Mesendoderm (in vitro differentiated cells): Measurements from ENCODE around the gene PPEF1.

ENCODE experiments used
- DNase-seq: peaks from one replicate; pipeline ENCODE4 v3.0.0; 2013
- H2AK5ac ChIP-seq: 2 replicates; pipeline ENCODE4 v1.6.1; 2013; ENCODE audit warnings: low read length, inconsistent platforms
- H2BK120ac ChIP-seq: 2 replicates; pipeline ENCODE4 v1.6.1; 2013; ENCODE audit warnings: low read depth, mild to moderate bottlenecking, low read length, moderate library complexity, mixed read lengths
- H2BK15ac ChIP-seq: replicated peaks from 2 replicates; pipeline ENCODE4 v1.6.1; 2013; ENCODE audit warnings: low read depth, mild to moderate bottlenecking, moderate library complexity
- H2BK5ac ChIP-seq: 2 replicates; pipeline ENCODE4 v1.6.1; 2013; ENCODE audit warnings: low read length, inconsistent platforms
- H3K18ac ChIP-seq: 2 replicates; pipeline ENCODE4 v1.6.1; 2013; ENCODE audit warnings: mild to moderate bottlenecking, low read length, mixed read lengths
- H3K23ac ChIP-seq: one replicate; pipeline ENCODE4 v1.6.1; 2013; ENCODE audit warnings: low read length
- H3K27ac ChIP-seq: 2 replicates; pipeline ENCODE4 v1.5.1; 2013; ENCODE audit warnings: low read depth, mild to moderate bottlenecking, inconsistent platforms, low read length, moderate library complexity
- H3K27me3 ChIP-seq: 2 replicates; pipeline ENCODE4 v1.6.1; 2013; ENCODE audit warnings: low read length, control low read depth, mild to moderate bottlenecking, inconsistent platforms; ENCODE audit not compliant: insufficient read depth, poor library complexity
- H3K36me3 ChIP-seq: 2 replicates; pipeline ENCODE4 v1.6.1; 2013; ENCODE audit warnings: low read length, inconsistent platforms; ENCODE audit not compliant: control insufficient read depth, insufficient read depth
- H3K4ac ChIP-seq: one replicate; pipeline ENCODE4 v1.6.1; 2013; ENCODE audit warnings: low read depth, mild to moderate bottlenecking, low read length, moderate library complexity
- H3K4me1 ChIP-seq: 2 replicates; pipeline ENCODE4 v1.6.1; 2013; ENCODE audit warnings: low read depth, low read length, inconsistent platforms; ENCODE audit not compliant: control insufficient read depth
- H3K4me2 ChIP-seq: 2 replicates; pipeline ENCODE4 v1.6.1; 2013; ENCODE audit warnings: low read length
- H3K4me3 ChIP-seq: 2 replicates; pipeline ENCODE4 v1.5.1; 2013; ENCODE audit warnings: mild to moderate bottlenecking, low read length
- H3K56ac ChIP-seq: one replicate; pipeline ENCODE4 v1.6.1; 2013; ENCODE audit warnings: low read length
- H3K79me1 ChIP-seq: 2 replicates; pipeline ENCODE4 v1.6.1; 2013; ENCODE audit warnings: low read length, inconsistent platforms
- H3K79me2 ChIP-seq: 2 replicates; pipeline ENCODE4 v1.6.1; 2013; ENCODE audit warnings: mild to moderate bottlenecking, low read length; ENCODE audit not compliant: control insufficient read depth, insufficient read depth
- H3K9ac ChIP-seq: 2 replicates; pipeline ENCODE4 v1.6.1; 2013; ENCODE audit warnings: low read length, inconsistent platforms
- H4K5ac ChIP-seq: one replicate; pipeline ENCODE4 v1.6.1; 2013; ENCODE audit warnings: low read length
- H4K8ac ChIP-seq: one replicate; pipeline ENCODE4 v1.6.1; 2013; ENCODE audit warnings: low read depth, mild to moderate bottlenecking, control low read depth, low read length, moderate library complexity
- WGBS: extraction: QIAGEN DNeasy Blood & Tissue Kit; methylation state at CpG from one replicate; pipeline ENCODE4 v1.1.7; 2013; ENCODE audit warnings: low lambda C conversion rate, missing lambda C conversion rate; ENCODE audit not compliant: insufficient coverage; ENCODE audit errors: extremely low coverage; 5-methylcytosine and 5-hydroxymethylcytosine counted together

The PPEF1 gene

DNA sequence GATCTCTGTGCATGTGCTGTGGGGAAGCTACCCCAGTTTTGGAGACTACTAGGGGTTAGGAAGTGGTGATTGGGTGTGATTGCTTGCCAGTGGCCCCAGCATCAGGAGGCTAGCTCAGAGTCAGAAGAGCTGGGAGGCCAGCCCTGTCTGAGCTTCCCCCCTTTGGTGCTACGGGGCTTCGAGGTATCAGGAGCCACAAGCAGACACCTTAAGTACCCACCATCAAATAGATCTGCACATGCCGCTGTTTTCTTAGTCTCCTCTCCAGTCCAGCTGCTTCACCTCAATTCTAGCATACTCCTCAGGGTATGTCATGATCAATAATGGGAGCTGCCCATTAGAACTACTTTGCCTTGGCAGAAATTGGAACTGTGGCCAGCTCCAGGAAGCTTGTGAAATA lies 10.8 kb upstream of the PPEF1 start:
- WGBS = no CpG with 5 or more reads among the region's 3 CpGs
- no peaks in the 10 kb centered on the region for H3K79me1 ChIP-seq

DNA sequence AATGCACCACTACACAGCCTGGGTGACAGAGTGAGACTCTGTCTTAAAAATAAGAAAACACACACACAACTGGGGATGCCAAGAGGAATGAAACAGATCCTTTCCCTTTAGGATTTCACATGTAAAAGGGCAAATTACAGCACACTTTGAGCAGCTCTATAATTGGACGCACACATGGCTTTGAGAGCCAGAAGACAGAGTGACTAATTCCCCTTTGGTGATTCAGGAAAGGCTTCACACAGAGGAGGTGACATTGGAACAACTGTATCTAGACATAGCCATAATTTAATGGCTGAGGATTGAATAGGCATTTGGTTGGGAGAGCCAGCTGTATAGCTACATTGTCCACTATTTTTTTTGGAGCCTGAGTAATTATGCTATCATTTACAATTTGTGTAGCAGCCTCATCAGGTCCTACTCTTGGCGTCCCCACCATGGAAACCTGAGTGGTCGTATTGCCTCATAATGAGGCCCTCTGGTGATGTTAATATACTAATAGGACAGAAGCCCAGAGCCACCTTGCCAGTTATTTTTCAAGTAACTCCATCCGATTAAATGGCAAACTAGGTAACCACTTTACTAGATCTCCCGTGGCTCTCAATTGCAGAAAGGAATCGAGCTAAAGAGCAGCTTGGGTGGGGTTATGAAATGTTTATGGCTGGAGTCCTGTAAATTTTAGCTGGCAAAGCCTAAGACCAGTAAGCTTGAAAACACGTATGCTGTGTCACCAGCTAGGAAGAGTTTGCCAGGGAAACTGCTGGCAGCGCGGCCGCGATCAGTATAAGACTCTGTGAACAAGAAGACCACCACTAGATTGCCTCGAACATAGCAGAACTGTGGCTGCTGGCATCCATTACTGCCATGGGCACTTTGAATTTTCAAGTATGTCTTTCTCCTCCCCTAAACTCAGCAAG lies 8.5 kb upstream of the PPEF1 start:
- H2AK5ac ChIP-seq = no peak overlapping the region
- WGBS = no CpG with 5 or more reads among the region's 12 CpGs
- no peak overlapping the region for H2BK120ac ChIP-seq
- no peak overlapping the region for H2BK5ac ChIP-seq
- no peak for DNase-seq
- H3K23ac ChIP-seq = no peak overlapping the region
- no peak overlapping the region for H4K8ac ChIP-seq
- H3K79me1 ChIP-seq = no peaks in the 10 kb centered on the region
- no peaks in the 10 kb centered on the region for H3K27me3 ChIP-seq
- H3K4me1 ChIP-seq = no peaks in the 10 kb centered on the region
- H3K79me2 ChIP-seq = no peaks in the 10 kb centered on the region
- no peak overlapping the region for H3K4me3 ChIP-seq
- H3K18ac ChIP-seq = no peak overlapping the region
- H3K4me2 ChIP-seq = no peak overlapping the region
- H2BK15ac ChIP-seq = no peak overlapping the region
- no peak overlapping the region for H3K56ac ChIP-seq
- no peak overlapping the region for H4K5ac ChIP-seq
- H3K9ac ChIP-seq = no peak overlapping the region
- H3K36me3 ChIP-seq = no peaks in the 10 kb centered on the region
- H3K27ac ChIP-seq = no peak overlapping the region
- no peak overlapping the region for H3K4ac ChIP-seq

More for the DNA sequence above, 10.8 kb upstream of the PPEF1 start:
- H3K4me2 ChIP-seq = no peak overlapping the region
- no peak overlapping the region for H3K4ac ChIP-seq
- H3K56ac ChIP-seq = no peak overlapping the region
- no peak overlapping the region for H3K27ac ChIP-seq
- no peak overlapping the region for H3K18ac ChIP-seq
- no peaks in the 10 kb centered on the region for H3K79me2 ChIP-seq
- no peak overlapping the region for H3K9ac ChIP-seq
- no peak overlapping the region for H3K4me3 ChIP-seq
- H2BK15ac ChIP-seq = no peak overlapping the region
- DNase-seq = no peak
- H4K8ac ChIP-seq = no peak overlapping the region
- H4K5ac ChIP-seq = no peak overlapping the region
- H3K27me3 ChIP-seq = no peaks in the 10 kb centered on the region
- H3K4me1 ChIP-seq = no peaks in the 10 kb centered on the region
- no peak overlapping the region for H2AK5ac ChIP-seq
- H2BK5ac ChIP-seq = no peak overlapping the region
- no peaks in the 10 kb centered on the region for H3K36me3 ChIP-seq
- H2BK120ac ChIP-seq = no peak overlapping the region
- no peak overlapping the region for H3K23ac ChIP-seq

DNA sequence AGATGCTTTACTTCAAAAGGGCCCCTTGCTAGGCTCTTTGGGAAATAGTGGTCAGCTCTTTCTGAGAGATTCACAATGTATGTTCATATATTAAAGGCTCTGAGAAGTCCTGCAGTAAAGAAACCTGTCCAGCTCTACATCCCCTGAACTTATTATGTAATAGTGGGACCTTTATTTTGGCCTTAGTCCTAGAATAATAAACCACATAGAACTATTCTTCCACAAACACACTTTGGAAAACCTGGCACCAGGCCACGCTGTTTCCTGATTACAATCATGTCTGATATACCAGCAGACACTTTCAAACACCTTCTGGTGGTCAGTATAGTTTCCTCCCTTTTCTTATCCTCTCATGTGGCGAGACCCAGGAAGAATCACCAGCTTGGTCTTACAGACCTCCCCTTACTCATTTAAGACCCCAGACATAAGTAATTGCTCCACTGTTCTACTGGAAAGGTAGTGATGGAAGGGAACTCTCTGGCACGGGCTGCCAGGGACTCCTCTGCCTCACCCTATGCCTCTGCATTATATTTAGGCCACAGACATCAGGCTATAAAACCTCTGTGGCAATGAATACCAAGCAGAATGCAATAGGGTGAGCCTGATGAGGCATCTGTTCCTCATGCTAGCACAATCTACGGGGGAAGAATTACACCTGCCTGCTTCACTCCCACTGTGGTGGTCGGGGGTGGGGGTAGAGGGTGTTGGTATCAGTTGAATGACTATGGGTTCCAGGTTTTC lies 5.7 kb upstream of the PPEF1 start:
- H2BK5ac ChIP-seq = no peak overlapping the region
- H3K27ac ChIP-seq = no peak overlapping the region

DNA sequence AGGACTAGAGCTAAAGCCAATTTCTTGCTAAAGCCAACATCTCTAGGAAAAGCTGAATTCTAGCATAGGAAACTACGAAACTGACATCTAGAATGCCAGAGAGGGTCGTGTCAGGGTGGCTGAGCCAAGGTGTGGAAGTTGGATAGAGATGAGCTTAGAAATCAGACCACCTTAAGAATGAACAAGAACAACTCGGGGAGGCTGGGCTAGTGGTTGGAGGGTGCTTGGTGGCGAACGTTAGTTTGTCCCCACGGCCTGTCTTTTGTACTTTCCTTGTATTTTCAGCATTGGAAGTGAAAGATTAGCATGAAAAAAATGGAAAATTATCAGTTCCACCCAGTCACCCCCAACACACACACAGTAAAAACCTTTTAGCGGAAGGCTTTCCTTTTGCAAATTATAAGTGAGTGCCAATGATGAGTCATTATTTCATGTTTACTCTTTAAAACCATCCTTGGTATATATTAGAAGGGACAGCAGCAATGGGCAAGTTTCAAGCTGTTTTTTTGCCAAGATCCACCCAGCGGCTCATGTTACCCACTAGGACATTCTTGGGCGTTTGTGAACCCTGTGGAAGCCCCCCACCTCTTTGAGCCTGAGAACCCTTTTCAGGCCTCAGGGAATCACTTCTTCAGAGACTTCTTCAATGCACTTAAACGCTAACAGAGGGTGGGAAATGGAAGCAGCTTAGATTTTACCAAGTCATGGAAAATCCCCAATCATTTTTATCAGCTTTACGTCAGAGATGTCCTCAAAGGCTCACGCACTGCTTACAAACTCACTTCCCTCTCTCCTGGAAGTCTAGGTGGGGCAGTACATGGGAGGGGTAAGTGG lies 4.9 kb upstream of the PPEF1 start:
- no peak overlapping the region for H3K23ac ChIP-seq
- H3K36me3 ChIP-seq = no peaks in the 10 kb centered on the region
- DNase-seq = no peak
- no peak overlapping the region for H4K5ac ChIP-seq
- H3K18ac ChIP-seq = no peak overlapping the region
- no CpG with 5 or more reads among the region's 12 CpGs for WGBS
- no peak overlapping the region for H3K9ac ChIP-seq
- no peak overlapping the region for H3K4me2 ChIP-seq
- H2AK5ac ChIP-seq = no peak overlapping the region
- no peak overlapping the region for H2BK120ac ChIP-seq
- no peaks in the 10 kb centered on the region for H3K27me3 ChIP-seq
- no peak overlapping the region for H4K8ac ChIP-seq
- H3K27ac ChIP-seq = no peak overlapping the region
- no peak overlapping the region for H2BK5ac ChIP-seq
- no peak overlapping the region for H3K4ac ChIP-seq
- H3K4me3 ChIP-seq = no peak overlapping the region
- no peaks in the 10 kb centered on the region for H3K79me2 ChIP-seq
- no peak overlapping the region for H3K56ac ChIP-seq
- no peak overlapping the region for H2BK15ac ChIP-seq
- H3K79me1 ChIP-seq = no peaks in the 10 kb centered on the region
- H3K4me1 ChIP-seq = no peaks in the 10 kb centered on the region

More for the DNA sequence above, 5.7 kb upstream of the PPEF1 start:
- no peak overlapping the region for H3K4ac ChIP-seq
- no peak overlapping the region for H2BK15ac ChIP-seq
- H3K23ac ChIP-seq = no peak overlapping the region
- no peak overlapping the region for H3K4me3 ChIP-seq
- H3K79me1 ChIP-seq = no peaks in the 10 kb centered on the region
- H3K36me3 ChIP-seq = no peaks in the 10 kb centered on the region
- no peaks in the 10 kb centered on the region for H3K79me2 ChIP-seq
- no peak overlapping the region for H3K9ac ChIP-seq
- no peaks in the 10 kb centered on the region for H3K27me3 ChIP-seq
- no CpG with 5 or more reads among the region's 5 CpGs for WGBS
- no peaks in the 10 kb centered on the region for H3K4me1 ChIP-seq
- no peak overlapping the region for H4K8ac ChIP-seq
- H4K5ac ChIP-seq = no peak overlapping the region
- H3K18ac ChIP-seq = no peak overlapping the region
- no peak overlapping the region for H3K56ac ChIP-seq
- H2BK120ac ChIP-seq = no peak overlapping the region
- no peak overlapping the region for H2AK5ac ChIP-seq
- H3K4me2 ChIP-seq = no peak overlapping the region
- DNase-seq = no peak

DNA sequence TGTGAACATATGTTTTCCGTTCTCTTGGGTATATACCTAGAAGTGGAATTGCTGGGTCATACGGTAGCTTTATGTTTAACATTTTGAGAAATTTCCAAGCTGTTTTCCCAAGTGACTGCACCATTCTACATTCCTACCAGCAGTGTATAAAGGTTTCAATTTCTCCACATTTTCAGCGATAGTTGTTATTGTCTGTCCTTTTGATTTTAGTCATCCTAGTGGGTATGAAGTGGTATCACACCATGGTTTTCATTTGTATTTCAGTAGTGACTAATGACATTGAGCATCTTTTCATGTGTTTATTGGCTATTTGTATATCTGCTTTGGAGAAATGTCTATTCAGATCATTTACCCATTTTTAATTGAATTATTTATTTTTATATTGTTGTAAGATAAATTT lies 2.4 kb downstream of the PPEF1 start:
- H3K4me1 ChIP-seq = no peaks in the 10 kb centered on the region
- no peak overlapping the region for H2BK5ac ChIP-seq
- H4K8ac ChIP-seq = no peak overlapping the region
- H3K4ac ChIP-seq = no peak overlapping the region
- no peak overlapping the region for H4K5ac ChIP-seq
- DNase-seq = no peak
- no peak overlapping the region for H3K4me2 ChIP-seq
- no peak overlapping the region for H3K4me3 ChIP-seq
- no peaks in the 10 kb centered on the region for H3K36me3 ChIP-seq
- no peak overlapping the region for H2BK120ac ChIP-seq
- no peak overlapping the region for H3K18ac ChIP-seq
- H2BK15ac ChIP-seq = no peak overlapping the region
- WGBS = no CpG with 5 or more reads among the region's 3 CpGs
- no peak overlapping the region for H3K23ac ChIP-seq
- H3K79me2 ChIP-seq = no peaks in the 10 kb centered on the region
- H3K56ac ChIP-seq = no peak overlapping the region
- H2AK5ac ChIP-seq = no peak overlapping the region
- H3K27ac ChIP-seq = no peak overlapping the region
- no peaks in the 10 kb centered on the region for H3K27me3 ChIP-seq
- H3K79me1 ChIP-seq = no peaks in the 10 kb centered on the region
- no peak overlapping the region for H3K9ac ChIP-seq
